LNCAP (cell line): ENCODE results near the gene CDA.

Source experiments
- TF ChIP-seq, protein P1 (sequence below): fragments of 450-650 bp; IDR thresholded peaks from 2 replicates; pipeline ENCODE4 v1.5.1; 2017; ENCODE audit warnings: mild to moderate bottlenecking

Gene CDA

DNA sequence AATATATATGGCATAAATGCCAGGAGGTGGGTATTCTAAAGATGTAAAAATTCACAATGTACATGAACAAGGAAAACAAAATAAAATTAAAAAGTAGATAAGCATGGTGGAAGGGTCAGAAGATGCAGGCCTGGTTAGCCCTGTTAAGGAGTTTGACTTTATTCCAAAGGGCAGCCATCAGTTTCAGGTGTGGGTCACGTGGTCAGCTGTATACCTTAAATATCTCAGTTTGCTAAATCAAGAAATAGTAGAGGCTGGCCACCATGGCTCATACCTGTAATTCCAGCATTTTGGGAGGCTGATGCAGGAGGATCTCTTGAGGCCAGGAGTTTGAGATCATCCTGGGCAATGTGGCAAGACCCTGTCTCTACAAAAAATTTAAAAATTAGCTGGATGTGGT lies 35.8 kb downstream of the CDA start:
- TF ChIP-seq, protein P1, sequence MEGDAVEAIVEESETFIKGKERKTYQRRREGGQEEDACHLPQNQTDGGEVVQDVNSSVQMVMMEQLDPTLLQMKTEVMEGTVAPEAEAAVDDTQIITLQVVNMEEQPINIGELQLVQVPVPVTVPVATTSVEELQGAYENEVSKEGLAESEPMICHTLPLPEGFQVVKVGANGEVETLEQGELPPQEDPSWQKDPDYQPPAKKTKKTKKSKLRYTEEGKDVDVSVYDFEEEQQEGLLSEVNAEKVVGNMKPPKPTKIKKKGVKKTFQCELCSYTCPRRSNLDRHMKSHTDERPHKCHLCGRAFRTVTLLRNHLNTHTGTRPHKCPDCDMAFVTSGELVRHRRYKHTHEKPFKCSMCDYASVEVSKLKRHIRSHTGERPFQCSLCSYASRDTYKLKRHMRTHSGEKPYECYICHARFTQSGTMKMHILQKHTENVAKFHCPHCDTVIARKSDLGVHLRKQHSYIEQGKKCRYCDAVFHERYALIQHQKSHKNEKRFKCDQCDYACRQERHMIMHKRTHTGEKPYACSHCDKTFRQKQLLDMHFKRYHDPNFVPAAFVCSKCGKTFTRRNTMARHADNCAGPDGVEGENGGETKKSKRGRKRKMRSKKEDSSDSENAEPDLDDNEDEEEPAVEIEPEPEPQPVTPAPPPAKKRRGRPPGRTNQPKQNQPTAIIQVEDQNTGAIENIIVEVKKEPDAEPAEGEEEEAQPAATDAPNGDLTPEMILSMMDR, result no peak

DNA sequence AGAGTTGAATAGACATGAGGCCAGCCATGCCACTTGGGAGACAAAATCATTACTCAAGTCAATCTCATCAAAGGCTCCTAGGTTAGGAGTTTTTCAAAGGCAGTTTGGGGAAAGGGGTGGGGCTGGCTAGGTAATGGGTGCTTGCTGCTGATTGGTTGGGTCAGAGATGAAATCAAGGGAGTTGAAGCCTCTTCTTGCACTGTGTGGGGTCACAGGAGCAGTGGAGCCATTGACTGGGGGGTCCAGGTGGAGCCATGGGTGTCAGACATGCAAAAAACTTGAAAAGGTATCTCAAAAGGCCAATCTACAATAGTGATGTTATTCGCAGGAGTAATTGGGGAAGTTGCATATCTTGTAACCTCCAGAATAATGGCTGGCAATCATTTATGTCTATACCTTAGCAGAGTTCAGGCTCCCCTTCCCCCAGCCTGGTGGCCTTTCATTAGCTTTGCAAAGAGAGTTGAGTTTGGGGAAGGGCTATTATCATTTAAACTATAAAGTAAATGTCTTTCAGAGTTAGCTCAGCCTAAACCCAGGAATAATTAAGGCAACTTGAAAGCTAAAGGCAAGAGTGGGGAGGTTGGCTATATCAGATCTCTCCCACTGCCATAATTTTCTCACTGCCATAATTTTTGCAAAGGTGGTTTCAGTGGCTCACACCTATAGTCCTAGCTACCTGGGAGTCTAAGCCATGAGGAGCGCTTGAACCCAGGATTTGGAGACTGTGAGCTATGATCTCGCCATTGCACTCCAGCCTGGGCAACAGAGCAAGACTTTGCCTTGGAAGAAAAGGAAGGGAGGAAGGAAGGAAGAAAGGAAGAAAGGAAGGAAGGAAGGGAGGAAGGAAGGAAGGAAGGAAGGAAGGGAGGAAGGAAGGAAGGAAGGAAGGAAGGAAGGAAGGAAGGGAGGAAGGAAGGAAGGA lies 36.5 kb downstream of the CDA start:
- TF ChIP-seq, protein P1, result no peak

DNA sequence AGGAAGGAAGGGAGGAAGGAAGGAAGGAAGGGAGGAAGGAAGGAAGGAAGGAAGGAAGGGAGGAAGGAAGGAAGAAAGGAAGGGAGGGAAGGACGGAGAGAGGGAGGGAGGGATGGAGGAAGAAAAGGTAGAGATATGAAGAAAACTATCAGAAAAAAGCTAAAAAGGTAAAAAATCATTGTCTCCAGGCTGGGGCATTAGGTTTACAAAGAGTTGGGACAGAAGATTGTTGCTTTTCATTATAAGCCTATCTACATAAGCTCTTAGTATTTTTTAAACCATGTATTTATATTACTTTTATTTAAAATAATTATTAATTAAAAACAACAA lies 37.2 kb downstream of the CDA start:
- TF ChIP-seq, protein P1, result no peak

DNA sequence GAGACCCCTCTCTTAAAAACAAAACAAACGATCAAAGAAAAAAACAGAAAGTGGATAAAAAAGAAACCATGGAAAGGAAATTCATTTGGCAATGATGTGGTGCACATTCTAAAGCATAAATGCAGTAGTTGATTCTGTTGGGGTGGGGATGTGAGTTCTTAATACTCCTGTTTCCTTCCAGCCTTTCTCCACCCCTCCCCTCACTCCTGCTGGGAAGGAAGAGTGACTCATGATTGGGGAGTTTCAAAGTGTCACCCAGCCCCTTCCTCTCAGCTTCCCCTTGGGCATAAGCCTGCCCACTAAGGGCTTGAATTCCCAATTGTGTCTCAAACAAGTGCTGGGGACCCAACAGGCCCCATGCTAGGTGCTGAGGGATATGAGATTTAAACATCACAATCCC lies 37.6 kb downstream of the CDA start:
- TF ChIP-seq, protein P1, result no peak

DNA sequence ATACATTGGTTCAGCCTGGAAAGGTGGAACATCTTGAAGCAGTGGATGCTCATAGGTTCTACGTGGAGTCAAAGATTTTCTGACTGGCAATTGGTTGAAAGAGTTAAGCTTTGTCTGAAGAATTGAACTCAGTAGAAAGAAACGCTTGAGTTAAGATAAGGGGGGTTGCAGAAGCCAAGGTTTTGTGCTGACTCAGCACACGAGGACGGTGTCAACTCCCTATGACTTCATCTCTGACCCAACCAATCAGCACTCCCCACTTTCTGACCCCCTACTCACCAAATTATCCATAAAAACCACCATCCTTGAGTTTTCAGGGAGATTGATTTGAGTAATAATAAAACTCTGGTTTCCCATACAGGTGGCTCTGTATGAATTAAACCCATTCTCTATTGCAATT lies 41.8 kb downstream of the CDA start:
- TF ChIP-seq, protein P1, result no peak

DNA sequence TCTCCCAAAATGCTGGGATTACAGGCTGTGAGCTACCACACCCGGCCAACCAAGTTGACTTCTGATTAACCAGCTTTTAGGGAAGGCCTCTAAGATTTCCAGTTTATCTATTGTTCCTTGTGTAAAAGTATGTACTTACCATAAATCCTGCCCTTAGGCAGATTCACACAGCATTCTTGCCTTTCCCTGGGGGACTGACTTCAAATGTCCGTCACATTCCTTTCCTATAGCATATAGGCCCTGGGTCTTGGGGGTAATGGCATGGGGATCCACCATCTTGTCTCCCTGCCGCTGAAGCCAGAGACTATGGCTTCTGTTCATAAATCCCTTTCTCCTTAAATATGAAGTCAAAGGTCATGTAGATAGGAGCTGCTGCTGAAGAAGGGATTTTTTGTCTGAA lies 43.5 kb downstream of the CDA start:
- TF ChIP-seq, protein P1, result no peak

DNA sequence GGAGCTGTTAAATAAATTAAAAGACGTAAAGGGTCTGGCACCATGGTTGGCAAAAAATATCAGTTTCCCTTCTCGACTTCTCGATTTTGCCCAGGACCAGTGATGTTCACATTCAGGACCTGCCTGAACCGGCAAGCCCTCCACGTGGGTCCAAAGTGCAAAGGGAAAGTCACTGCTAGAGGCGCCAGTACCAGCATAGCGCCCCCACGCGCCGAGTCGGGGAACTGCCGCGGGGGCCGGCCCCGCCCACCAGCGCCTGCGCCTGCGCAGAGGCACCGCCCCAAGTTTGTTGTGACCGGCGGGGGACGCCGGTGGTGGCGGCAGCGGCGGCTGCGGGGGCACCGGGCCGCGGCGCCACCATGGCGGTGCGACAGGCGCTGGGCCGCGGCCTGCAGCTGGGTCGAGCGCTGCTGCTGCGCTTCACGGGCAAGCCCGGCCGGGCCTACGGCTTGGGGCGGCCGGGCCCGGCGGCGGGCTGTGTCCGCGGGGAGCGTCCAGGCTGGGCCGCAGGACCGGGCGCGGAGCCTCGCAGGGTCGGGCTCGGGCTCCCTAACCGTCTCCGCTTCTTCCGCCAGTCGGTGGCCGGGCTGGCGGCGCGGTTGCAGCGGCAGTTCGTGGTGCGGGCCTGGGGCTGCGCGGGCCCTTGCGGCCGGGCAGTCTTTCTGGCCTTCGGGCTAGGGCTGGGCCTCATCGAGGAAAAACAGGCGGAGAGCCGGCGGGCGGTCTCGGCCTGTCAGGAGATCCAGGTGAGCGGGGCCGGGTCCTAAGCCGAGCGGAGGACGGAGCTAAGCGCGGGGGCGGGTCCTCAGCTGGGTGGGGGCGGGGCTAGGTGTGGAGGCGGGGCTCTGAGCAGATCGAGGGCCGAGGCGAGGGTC lies 44.5 kb downstream of the CDA start, which contains the start of gene PINK1:
TSS of gene PINK1 (plus strand) at position 269 of the 875 bp plus-strand sequence. CDS start at position 360, 91 bp downstream.
- TF ChIP-seq, protein P1, result peak; percentile 91
